ENCODE data around the gene HOXB7.
A peak's percentile ranks its signal among the peaks of the same experiment; 100 is the strongest.

Gene HOXB7

GRCh38 chr17:48576479-48577309 is 34.1 kb downstream of the HOXB7 start:
- H3K36me3 ChIP-seq: no peaks in the 10 kb centered on the region
- DNase-seq: no peak
- no peaks in the 10 kb centered on the region for H3K9me3 ChIP-seq
- peak overlapping the region; percentile 24 to 75 for H3K27ac ChIP-seq
- H3K4me3 ChIP-seq: peak overlapping the region; percentile 51 to 60
- H3K27me3 ChIP-seq: peaks cover 8 to 41% of the 10 kb centered on the region in 2 donors
- intact Hi-C loops (cut with DNase I; ENCODE audit: low total_unique reads): no loop called here
- TF ChIP-seq CTCF (IDR thresholded peaks at IDR 0.05): no peak
- peaks cover 0 to 29% (median 17%) of the 10 kb centered on the region in 4 donors for H3K4me1 ChIP-seq

- no peak for TF ChIP-seq CTCF (IDR thresholded peaks at IDR 0.05)
- Histone ChIP-seq H3K9me3 (no peaks in the 10 kb centered on the region), H3K27ac (peak overlapping the region in 1 of 2 donors; percentile 75), H3K4me3 (peak overlapping the region; percentile 51 to 60), H3K36me3 (no peaks in the 10 kb centered on the region), H3K27me3 (peaks cover 8 to 34% of the 10 kb centered on the region in 2 donors), H3K4me1 (peaks cover 0 to 32% (median 16%) of the 10 kb centered on the region in 4 donors)
- intact Hi-C loops (cut with DNase I; ENCODE audit: low total_unique reads): no loop called here
- no peak for DNase-seq
Observed at GRCh38 chr17:48575673-48576478, 34.9 kb downstream of the HOXB7 start.

DNA sequence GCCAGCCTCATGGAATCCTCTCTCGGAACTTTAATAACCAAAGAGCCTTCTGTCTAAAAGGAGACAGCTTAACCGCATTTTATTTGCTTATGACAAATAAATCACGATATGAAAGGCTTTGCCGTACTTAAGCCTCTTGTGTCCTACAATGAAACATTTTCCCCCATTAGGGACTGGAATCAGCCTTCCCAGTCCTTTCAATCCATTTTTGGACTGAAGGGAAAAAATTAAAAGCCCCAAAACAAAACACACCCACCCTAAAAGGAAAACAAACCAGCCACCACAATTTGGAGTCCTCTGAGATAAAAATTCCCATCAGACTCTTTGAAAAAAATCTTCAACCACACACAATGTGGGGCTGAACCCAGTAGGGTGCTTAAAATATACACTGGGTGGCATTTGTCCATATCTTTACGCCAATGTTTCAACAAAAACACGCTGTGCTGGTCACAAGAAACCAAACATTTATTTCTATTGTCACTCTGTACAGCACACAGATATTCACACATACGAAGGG is 35.7 kb downstream of the HOXB7 start:
- no peaks in the 10 kb centered on the region for H3K36me3 ChIP-seq
- no peaks in the 10 kb centered on the region for H3K9me3 ChIP-seq
- intact Hi-C loops (cut with DNase I; ENCODE audit: low total_unique reads): no loop called here
- peaks cover 8 to 27% of the 10 kb centered on the region in 2 donors for H3K27me3 ChIP-seq
- H3K27ac ChIP-seq: peak overlapping the region in 1 of 2 donors; percentile 75
- H3K4me1 ChIP-seq: peaks cover 0 to 39% (median 18%) of the 10 kb centered on the region in 4 donors
- TF ChIP-seq CTCF (IDR thresholded peaks at IDR 0.05): no peak
- no peak for DNase-seq
- H3K4me3 ChIP-seq: no peak overlapping the region

GRCh38 chr17:48574505-48575065 is 36.2 kb downstream of the HOXB7 start:
- Histone ChIP-seq H3K27me3 (peaks cover 8 to 23% of the 10 kb centered on the region in 2 donors), H3K27ac (peak overlapping the region in 1 of 2 donors; percentile 75), H3K9me3 (no peaks in the 10 kb centered on the region), H3K36me3 (no peaks in the 10 kb centered on the region), H3K4me3 (no peak overlapping the region), H3K4me1 (peaks cover 0 to 43% (median 20%) of the 10 kb centered on the region in 4 donors)
- no peak for TF ChIP-seq CTCF (IDR thresholded peaks at IDR 0.05)
- DNase-seq: no peak
- intact Hi-C loops (cut with DNase I; ENCODE audit: low total_unique reads): no loop called here

DNA sequence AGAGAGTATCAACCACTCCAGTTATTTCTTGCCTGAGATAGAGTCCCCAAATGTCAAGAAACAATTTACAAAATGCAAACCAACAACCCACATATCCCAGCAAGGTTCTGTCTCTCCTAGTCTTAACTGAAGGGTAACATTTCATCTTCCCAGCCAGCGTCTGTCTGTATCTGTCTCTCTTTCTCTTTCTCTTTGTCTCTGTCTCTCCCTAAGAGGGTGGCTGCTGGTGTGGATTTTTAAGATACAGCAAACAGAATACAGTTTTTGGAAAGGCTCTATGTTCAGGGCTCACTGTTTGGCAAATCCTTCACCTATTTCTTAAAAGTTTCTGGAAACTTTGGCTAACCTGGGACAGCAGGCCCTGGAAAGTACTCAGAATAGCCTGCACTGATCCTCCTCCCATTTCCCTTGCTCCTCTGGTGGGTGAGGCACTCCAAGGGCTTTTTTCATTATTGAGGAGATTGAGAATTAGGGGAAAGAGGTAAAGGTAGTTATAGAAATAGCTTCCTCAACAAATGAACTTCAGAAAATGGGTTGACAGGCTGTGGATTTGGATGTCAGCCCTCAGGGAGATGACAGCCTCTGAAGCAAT is 38.9 kb downstream of the HOXB7 start:
- TF ChIP-seq CTCF (IDR thresholded peaks at IDR 0.05): no peak
- H3K9me3 ChIP-seq: no peaks in the 10 kb centered on the region
- H3K4me3 ChIP-seq: no peak overlapping the region
- DNase-seq: no peak
- peaks cover 0 to 31% (median 11%) of the 10 kb centered on the region in 4 donors for H3K4me1 ChIP-seq
- peaks cover 6 to 7% of the 10 kb centered on the region in 2 donors for H3K27me3 ChIP-seq
- H3K27ac ChIP-seq: peak overlapping the region in 1 of 2 donors; percentile 68
- intact Hi-C loops (cut with DNase I; ENCODE audit: low total_unique reads): no loop called here
- H3K36me3 ChIP-seq: no peaks in the 10 kb centered on the region
